Measurements from ENCODE around the gene PPP1R16B.

GRCh38 chr20:38880952-38881735 lies 75.6 kb downstream of the PPP1R16B start:
- TF ChIP-seq CTCF (IDR thresholded peaks at IDR 0.05), result no peak
- no peak for TF ChIP-seq POLR2AphosphoS5 (IDR thresholded peaks at IDR 0.05)

Data from upper lobe of left lung (tissue), 4 donors.